ENCODE measurements around the gene METTL25B.

The METTL25B gene

GRCh38 chr1:156700736-156701531 lies 27.3 kb upstream of the METTL25B start:
- no peak for DNase-seq (ENCODE audit: low spot score)

GRCh38 chr1:156703336-156703735 lies 24.9 kb upstream of the METTL25B start:
- DNase-seq (ENCODE audit: low spot score): no peak

GRCh38 chr1:156703741-156704140 lies 24.5 kb upstream of the METTL25B start:
- DNase-seq (ENCODE audit: low spot score): no peak

- no peak for DNase-seq (ENCODE audit: low spot score)
Measured at GRCh38 chr1:156704166-156704711, 24.0 kb upstream of the METTL25B start.

- DNase-seq (ENCODE audit: low spot score): no peak
Measured at GRCh38 chr1:156704930-156705320, 23.3 kb upstream of the METTL25B start.

- DNase-seq (ENCODE audit: low spot score): no peak
Measured at GRCh38 chr1:156705321-156705917, 22.9 kb upstream of the METTL25B start, which contains the start of gene CRABP2. Gene CRABP2, minus strand, starts transcription at chr1:156705583. Its CDS starts 137 bp downstream, at chr1:156705446.

GRCh38 chr1:156705918-156706656 lies 22.2 kb upstream of the METTL25B start:
- peak; percentile 45 for DNase-seq (ENCODE audit: low spot score)

GRCh38 chr1:156706657-156707416 lies 21.4 kb upstream of the METTL25B start:
- no peak for DNase-seq (ENCODE audit: low spot score)

- DNase-seq (ENCODE audit: low spot score): no peak
Measured at GRCh38 chr1:156707417-156708217, 20.7 kb upstream of the METTL25B start.

- DNase-seq (ENCODE audit: low spot score): no peak
Measured at GRCh38 chr1:156708218-156708661, 20.0 kb upstream of the METTL25B start.

- no peak for DNase-seq (ENCODE audit: low spot score)
Measured at GRCh38 chr1:156709031-156709430, 19.2 kb upstream of the METTL25B start.

- no peak for DNase-seq (ENCODE audit: low spot score)
Measured at GRCh38 chr1:156709757-156710489, 18.3 kb upstream of the METTL25B start.

GRCh38 chr1:156711011-156711817 lies 17.1 kb upstream of the METTL25B start:
- DNase-seq (ENCODE audit: low spot score): no peak

- DNase-seq (ENCODE audit: low spot score): no peak
Measured at GRCh38 chr1:156712626-156713025, 15.6 kb upstream of the METTL25B start.

- DNase-seq (ENCODE audit: low spot score): no peak
Measured at GRCh38 chr1:156714830-156715229, 13.4 kb upstream of the METTL25B start.

- DNase-seq (ENCODE audit: low spot score): no peak
Measured at GRCh38 chr1:156717351-156717750, 10.9 kb upstream of the METTL25B start.

GRCh38 chr1:156721131-156721530 lies 7.1 kb upstream of the METTL25B start:
- no peak for DNase-seq (ENCODE audit: low spot score)

GRCh38 chr1:156721535-156721934 lies 6.7 kb upstream of the METTL25B start:
- DNase-seq (ENCODE audit: low spot score): peak; percentile 63

- peak; percentile 87 for DNase-seq (ENCODE audit: low spot score)
Measured at GRCh38 chr1:156725683-156726280, 2.5 kb upstream of the METTL25B start.
